Measurements from ENCODE around the gene SKIC3. TPM values are rescaled to one million over a fixed set of nuclear protein-coding genes. Genes with fewer than 3 reads are reported as not detected.

Gene SKIC3
- total and polyA plus RNA-seq, 2 experiments from 2014 or later: 36.0 to 93.3 TPM

GRCh38 chr5:95549030-95549429, 5.7 kb downstream of the SKIC3 start:
- H3K9me2 ChIP-seq (replicated peaks; ENCODE audit: insufficient read depth): no peaks in the 10 kb centered on the region
- TF ChIP-seq EZH2 (IDR thresholded peaks at IDR 0.05; ENCODE audit: borderline replicate concordance): no peak
- no peak for TF ChIP-seq CTCF (IDR thresholded peaks at IDR 0.05; ENCODE audit: poor library complexity)
- no peak for TF ChIP-seq EZH2phosphoT487 (IDR thresholded peaks at IDR 0.05; ENCODE audit: low read depth, severe bottlenecking, unreplicated experiment)
- no peak for DNase-seq (ENCODE audit: low spot score)
- no peak overlapping the region for H2AFZ ChIP-seq
- H3K4me3 ChIP-seq: no peak overlapping the region
- no peak overlapping the region for H3K4me2 ChIP-seq
- H3K27me3 ChIP-seq: no peaks in the 10 kb centered on the region
- H3K27ac ChIP-seq: no peak overlapping the region
- peaks cover 48% of the 10 kb centered on the region for H3K79me2 ChIP-seq
- H4K20me1 ChIP-seq (ENCODE audit: insufficient read depth, poor library complexity, severe bottlenecking): no peaks in the 10 kb centered on the region
- H3K9me3 ChIP-seq (ENCODE audit: low read depth): no peaks in the 10 kb centered on the region
- H3K4me1 ChIP-seq (ENCODE audit: insufficient read depth): no peaks in the 10 kb centered on the region
- no peaks in the 10 kb centered on the region for H3K36me3 ChIP-seq (replicated peaks; ENCODE audit: insufficient read depth, low read depth)

GRCh38 chr5:95543017-95543705, 11.6 kb downstream of the SKIC3 start:
- Histone ChIP-seq H3K4me2 (no peak overlapping the region), H3K27ac (no peak overlapping the region), H4K20me1 (ENCODE audit: insufficient read depth, poor library complexity, severe bottlenecking) (no peaks in the 10 kb centered on the region), H3K4me1 (ENCODE audit: insufficient read depth) (no peaks in the 10 kb centered on the region), H3K36me3 (replicated peaks; ENCODE audit: insufficient read depth, low read depth) (no peaks in the 10 kb centered on the region), H3K9me3 (ENCODE audit: low read depth) (no peaks in the 10 kb centered on the region), H3K4me3 (no peak overlapping the region), H3K9me2 (replicated peaks; ENCODE audit: insufficient read depth) (no peaks in the 10 kb centered on the region), H2AFZ (no peak overlapping the region), H3K27me3 (no peaks in the 10 kb centered on the region), H3K79me2 (peaks cover 19% of the 10 kb centered on the region)
- WGBS (ENCODE audit: low lambda C conversion rate, missing lambda C conversion rate): 63% methylated on average over 3 of the region's 3 CpGs
- TF ChIP-seq EZH2 (IDR thresholded peaks at IDR 0.05; ENCODE audit: borderline replicate concordance) (no peak), CTCF (IDR thresholded peaks at IDR 0.05; ENCODE audit: poor library complexity) (no peak), EZH2phosphoT487 (IDR thresholded peaks at IDR 0.05; ENCODE audit: low read depth, severe bottlenecking, unreplicated experiment) (no peak)
- DNase-seq (ENCODE audit: low spot score): no peak

GRCh38 chr5:95537501-95537900, 17.3 kb downstream of the SKIC3 start:
- WGBS (ENCODE audit: low lambda C conversion rate, missing lambda C conversion rate): 86% methylated on average over 2 of the region's 2 CpGs
- H3K36me3 ChIP-seq (replicated peaks; ENCODE audit: insufficient read depth, low read depth): peaks cover 3% of the 10 kb centered on the region
- DNase-seq (ENCODE audit: low spot score): no peak

More at GRCh38 chr5:95537501-95537900, 17.3 kb downstream of the SKIC3 start:
- Histone ChIP-seq H4K20me1 (ENCODE audit: insufficient read depth, poor library complexity, severe bottlenecking) (no peaks in the 10 kb centered on the region), H3K4me2 (no peak overlapping the region), H3K9me2 (replicated peaks; ENCODE audit: insufficient read depth) (no peaks in the 10 kb centered on the region), H3K79me2 (peaks cover 12% of the 10 kb centered on the region), H2AFZ (no peak overlapping the region), H3K27me3 (no peaks in the 10 kb centered on the region), H3K9me3 (ENCODE audit: low read depth) (no peaks in the 10 kb centered on the region), H3K27ac (no peak overlapping the region), H3K4me1 (ENCODE audit: insufficient read depth) (no peaks in the 10 kb centered on the region), H3K4me3 (no peak overlapping the region)
- TF ChIP-seq CTCF (IDR thresholded peaks at IDR 0.05; ENCODE audit: poor library complexity) (no peak), EZH2 (IDR thresholded peaks at IDR 0.05; ENCODE audit: borderline replicate concordance) (no peak), EZH2phosphoT487 (IDR thresholded peaks at IDR 0.05; ENCODE audit: low read depth, severe bottlenecking, unreplicated experiment) (no peak)

Data from hepatocyte (in vitro differentiated cells).